Coronary artery (tissue), 2 donors: ENCODE measurements around the gene TMEM184B.

Source experiments
- DNase-seq: peaks from one replicate; pipeline ENCODE4 v3.0.0-alpha.2; 2017; ENCODE audit warnings: low spot score
- H3K27ac ChIP-seq, 2 donors: fragments of 200-600 bp; sonication (generic); one replicate each; pipeline ENCODE4 v1.5.1; 2016 to 2019
- H3K4me3 ChIP-seq: fragments of 200-600 bp; sonication (generic); 2 replicates; pipeline ENCODE4 v1.5.1; 2016; ENCODE audit warnings: mild to moderate bottlenecking, moderate library complexity
- TF ChIP-seq, protein P1 (sequence below): fragments of 200-600 bp; sonication (generic); IDR thresholded peaks from one replicate; pipeline ENCODE4 v1.5.1; 2019; ENCODE audit warnings: antibody characterized with exemption

The TMEM184B gene

DNA sequence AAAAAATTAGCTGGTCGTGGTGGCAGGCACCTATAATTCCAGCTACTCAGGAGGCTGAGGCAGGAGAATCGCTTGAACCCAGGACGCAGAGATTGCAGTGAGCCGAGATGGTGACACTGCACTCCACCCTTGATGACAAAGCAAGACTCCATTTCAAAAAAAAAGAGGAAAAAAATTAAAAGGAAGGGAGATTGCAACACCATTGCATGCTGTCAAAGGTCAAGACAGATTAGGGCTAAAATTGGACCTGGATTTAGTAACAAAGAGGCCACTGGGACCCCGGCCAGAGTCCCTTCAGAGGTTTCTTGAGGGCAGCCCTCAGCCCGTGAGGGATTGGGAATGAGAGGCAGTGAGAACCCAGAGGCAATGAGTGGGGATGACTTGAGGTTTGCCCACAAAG lies 79.2 kb downstream of the TMEM184B start:
- peak overlapping the region in 1 of 2 donors; percentile 51 for H3K27ac ChIP-seq
- no peak overlapping the region for H3K4me3 ChIP-seq
- TF ChIP-seq, protein P1, sequence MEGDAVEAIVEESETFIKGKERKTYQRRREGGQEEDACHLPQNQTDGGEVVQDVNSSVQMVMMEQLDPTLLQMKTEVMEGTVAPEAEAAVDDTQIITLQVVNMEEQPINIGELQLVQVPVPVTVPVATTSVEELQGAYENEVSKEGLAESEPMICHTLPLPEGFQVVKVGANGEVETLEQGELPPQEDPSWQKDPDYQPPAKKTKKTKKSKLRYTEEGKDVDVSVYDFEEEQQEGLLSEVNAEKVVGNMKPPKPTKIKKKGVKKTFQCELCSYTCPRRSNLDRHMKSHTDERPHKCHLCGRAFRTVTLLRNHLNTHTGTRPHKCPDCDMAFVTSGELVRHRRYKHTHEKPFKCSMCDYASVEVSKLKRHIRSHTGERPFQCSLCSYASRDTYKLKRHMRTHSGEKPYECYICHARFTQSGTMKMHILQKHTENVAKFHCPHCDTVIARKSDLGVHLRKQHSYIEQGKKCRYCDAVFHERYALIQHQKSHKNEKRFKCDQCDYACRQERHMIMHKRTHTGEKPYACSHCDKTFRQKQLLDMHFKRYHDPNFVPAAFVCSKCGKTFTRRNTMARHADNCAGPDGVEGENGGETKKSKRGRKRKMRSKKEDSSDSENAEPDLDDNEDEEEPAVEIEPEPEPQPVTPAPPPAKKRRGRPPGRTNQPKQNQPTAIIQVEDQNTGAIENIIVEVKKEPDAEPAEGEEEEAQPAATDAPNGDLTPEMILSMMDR: no peak
- no peak for DNase-seq

DNA sequence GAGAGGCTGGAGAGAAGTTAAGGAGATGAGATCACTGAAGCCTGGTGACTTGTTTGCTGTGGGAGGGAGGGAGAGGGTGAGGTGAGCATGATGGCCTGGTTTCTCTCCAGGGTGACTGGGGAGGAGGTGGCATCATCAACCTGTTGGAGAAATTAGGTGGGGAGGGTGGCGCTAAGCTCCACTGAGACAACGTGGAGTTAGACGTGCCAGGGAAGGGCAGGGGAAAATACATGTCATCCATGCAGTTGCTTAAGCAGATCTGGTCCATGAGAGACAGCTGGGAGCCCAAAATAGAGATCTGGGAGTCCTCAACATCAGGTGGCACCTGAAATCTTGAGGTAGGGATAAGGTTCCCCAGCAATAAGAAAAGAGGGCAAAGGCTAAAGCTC lies 80.3 kb downstream of the TMEM184B start:
- no peak overlapping the region for H3K4me3 ChIP-seq
- DNase-seq: no peak
- H3K27ac ChIP-seq: no peak overlapping the region
- TF ChIP-seq, protein P1: no peak

GRCh38 chr22:38191731-38192474 lies 80.9 kb downstream of the TMEM184B start:
- TF ChIP-seq, protein P1: no peak
- Histone ChIP-seq H3K4me3 (no peak overlapping the region), H3K27ac (no peak overlapping the region)
- no peak for DNase-seq

DNA sequence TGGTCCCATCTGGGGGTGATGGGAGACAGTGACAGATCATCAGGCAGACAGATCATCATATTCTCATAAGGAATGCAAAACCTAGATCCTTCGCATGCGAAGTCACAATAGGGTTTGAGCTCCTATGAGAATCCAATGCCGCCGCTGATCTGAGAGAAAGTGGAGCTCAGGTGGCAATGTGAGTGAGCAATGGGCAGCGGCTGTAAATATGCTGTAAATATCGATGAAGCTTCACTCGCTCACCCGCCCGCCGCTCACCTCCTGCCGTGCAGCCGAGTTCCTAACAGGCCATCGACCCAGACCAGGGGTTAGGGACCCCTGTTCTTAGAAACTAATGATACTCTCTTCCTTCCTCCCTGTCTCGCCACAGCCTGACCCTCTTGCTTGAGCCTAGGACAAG lies 81.8 kb downstream of the TMEM184B start:
- Histone ChIP-seq H3K4me3 (no peak overlapping the region), H3K27ac (no peak overlapping the region)
- no peak for DNase-seq
- TF ChIP-seq, protein P1: no peak

DNA sequence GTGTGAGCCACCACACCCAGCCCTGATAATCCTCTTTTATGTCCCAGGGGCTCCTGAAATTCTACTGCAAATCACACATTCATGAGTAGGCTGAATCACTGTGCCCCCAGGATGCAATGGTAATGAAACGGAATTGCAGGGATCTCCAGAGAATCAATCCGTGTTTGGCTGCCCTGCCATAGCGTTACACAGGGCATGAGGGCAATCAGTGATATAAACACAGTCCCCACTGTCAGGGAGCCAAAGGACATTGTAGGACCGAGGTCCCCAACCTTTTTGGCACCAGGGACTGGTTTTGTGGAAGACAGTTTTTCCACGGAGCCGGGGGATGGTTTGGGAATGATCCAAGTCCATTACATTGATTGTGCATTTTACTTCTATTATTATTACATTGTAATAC lies 82.2 kb downstream of the TMEM184B start:
- no peak for DNase-seq
- TF ChIP-seq, protein P1: no peak
- H3K27ac ChIP-seq: no peak overlapping the region
- no peak overlapping the region for H3K4me3 ChIP-seq

GRCh38 chr22:38189104-38189503 lies 83.7 kb downstream of the TMEM184B start:
- TF ChIP-seq, protein P1: no peak
- Histone ChIP-seq H3K4me3 (no peak overlapping the region), H3K27ac (no peak overlapping the region)
- DNase-seq: no peak
